ENCODE results near the gene ABCB1.

The ABCB1 gene
- 2.4 to 2.8 reads per million in 2 donors for total RNA-seq

GRCh38 chr7:87600130-87601124 is at the start of gene ABCB1:
TSS of gene ABCB1 (minus strand) at chr7:87600884. CDS start at chr7:87600184, 700 bp downstream.
- DNase-seq: peak in 2 of 5 experiments; percentile 36 to 47

GRCh38 chr7:87648316-87648715 is 47.6 kb upstream of the ABCB1 start:
- no peak for DNase-seq

GRCh38 chr7:87645446-87645845 is 44.8 kb upstream of the ABCB1 start:
- no peak for DNase-seq

GRCh38 chr7:87635921-87636320 is 35.2 kb upstream of the ABCB1 start:
- no peak for DNase-seq

- DNase-seq: peak in 3 of 5 experiments; percentile 5 to 20 (median 19)
These were observed 28.3 kb upstream of the ABCB1 start for GRCh38 chr7:87628780-87629569.

- DNase-seq: no peak
These were observed 26.9 kb upstream of the ABCB1 start for GRCh38 chr7:87627634-87627994.

- DNase-seq: no peak
These were observed 24.4 kb upstream of the ABCB1 start for GRCh38 chr7:87625101-87625500.

GRCh38 chr7:87624628-87625027 is 23.9 kb upstream of the ABCB1 start:
- DNase-seq: no peak

- DNase-seq: no peak
These were observed 14.5 kb upstream of the ABCB1 start for GRCh38 chr7:87615197-87615596.

GRCh38 chr7:87609916-87610315 is 9.2 kb upstream of the ABCB1 start:
- DNase-seq: no peak

GRCh38 chr7:87608431-87608830 is 7.7 kb upstream of the ABCB1 start:
- DNase-seq: no peak

- DNase-seq: no peak
These were observed 3.6 kb upstream of the ABCB1 start for GRCh38 chr7:87604264-87604663.

GRCh38 chr7:87599336-87599735 is 1.3 kb downstream of the ABCB1 start:
- DNase-seq: peak in 2 of 5 experiments; percentile 18 to 46

GRCh38 chr7:87598234-87599009 is 2.3 kb downstream of the ABCB1 start:
- DNase-seq: no peak

- DNase-seq: no peak
These were observed 4.0 kb downstream of the ABCB1 start for GRCh38 chr7:87596696-87597095.

GRCh38 chr7:87596136-87596535 is 4.5 kb downstream of the ABCB1 start:
- no peak for DNase-seq

- DNase-seq: no peak
These were observed 8.4 kb downstream of the ABCB1 start for GRCh38 chr7:87592300-87592699.

GRCh38 chr7:87591211-87591610 is 9.5 kb downstream of the ABCB1 start:
- DNase-seq: no peak

GRCh38 chr7:87590578-87590977 is 10.1 kb downstream of the ABCB1 start:
- DNase-seq: peak in 1 of 5 experiments; percentile 43

GRCh38 chr7:87589631-87590030 is 11.1 kb downstream of the ABCB1 start:
- DNase-seq: no peak

- no peak for DNase-seq
These were observed 19.0 kb downstream of the ABCB1 start for GRCh38 chr7:87581723-87582122.

- no peak for DNase-seq
These were observed 20.0 kb downstream of the ABCB1 start for GRCh38 chr7:87580636-87581035.

GRCh38 chr7:87575521-87575920 is 25.2 kb downstream of the ABCB1 start:
- DNase-seq: no peak

Data from T-helper 2 cell (primary cell).